Left cardiac atrium (tissue), 4 donors: ENCODE results near the gene SLC24A4. TPM values are rescaled to one million over a fixed set of nuclear protein-coding genes. Genes with fewer than 3 reads are reported as not detected.

Source experiments
- ATAC-seq, 2 donors: fragments of 200-7000 bp; cut with Tn5 transposase; one replicate each; pipeline ENCODE4 v1.9.1; 2020; ENCODE audit warnings: mild to moderate bottlenecking in 2 of 2, moderate library complexity in 2 of 2
- DNase-seq: peaks from one replicate; pipeline ENCODE4 v3.0.0-alpha.2; 2020
- intact Hi-C, 2 donors: fragments of 100-400 bp; cut with DNase I; formaldehyde crosslinking; loops; one replicate each; pipeline versions ENCODE4 v1.14.1 to v1.15.1; 2022 to 2023
- total RNA-seq, 2 donors: library from RNA; stranded (reverse); fragmentation: NEBNext Ultra II Directional; extraction: Animal tissue kit (Norgen Biotek cat#: 25700); gene quantifications; one replicate each; pipeline ENCODE4 v1.2.1, GENCODE V29; 2021
- donor health status: DM: no; HTN: yes; CAD: no.
- donor health status: DM: no; HTN: yes; CAD: no; lungs with severe emphysema.
- donor health status: DM: yes; HTN: yes; CAD: no.
- donor health status: Dilated cardiomyopathy.

The SLC24A4 gene
- total RNA-seq, 2 donors from 2014 or later: 0.26 to 0.53 TPM

DNA sequence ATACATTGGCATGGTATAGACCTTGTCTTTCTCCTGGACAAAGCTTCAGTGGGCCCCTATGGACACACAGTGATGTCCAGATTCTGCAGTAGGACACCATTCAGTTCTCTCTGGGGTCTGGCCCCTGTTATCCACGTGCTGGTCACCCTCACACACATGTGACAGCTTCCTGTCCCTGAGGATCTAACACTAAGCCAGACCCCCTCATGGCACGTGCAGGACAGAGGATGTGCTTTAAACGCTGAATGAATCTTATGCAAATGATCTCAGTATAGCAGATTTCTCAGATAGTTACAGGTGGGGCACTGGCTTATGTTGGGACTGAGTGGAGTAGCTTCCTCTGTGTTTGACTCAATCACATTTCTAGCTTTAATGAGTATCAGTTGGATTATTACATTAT lies 33.7 kb downstream of the SLC24A4 start:
- DNase-seq (no peak), ATAC-seq (no peak)
- intact Hi-C loops: no loop called here

DNA sequence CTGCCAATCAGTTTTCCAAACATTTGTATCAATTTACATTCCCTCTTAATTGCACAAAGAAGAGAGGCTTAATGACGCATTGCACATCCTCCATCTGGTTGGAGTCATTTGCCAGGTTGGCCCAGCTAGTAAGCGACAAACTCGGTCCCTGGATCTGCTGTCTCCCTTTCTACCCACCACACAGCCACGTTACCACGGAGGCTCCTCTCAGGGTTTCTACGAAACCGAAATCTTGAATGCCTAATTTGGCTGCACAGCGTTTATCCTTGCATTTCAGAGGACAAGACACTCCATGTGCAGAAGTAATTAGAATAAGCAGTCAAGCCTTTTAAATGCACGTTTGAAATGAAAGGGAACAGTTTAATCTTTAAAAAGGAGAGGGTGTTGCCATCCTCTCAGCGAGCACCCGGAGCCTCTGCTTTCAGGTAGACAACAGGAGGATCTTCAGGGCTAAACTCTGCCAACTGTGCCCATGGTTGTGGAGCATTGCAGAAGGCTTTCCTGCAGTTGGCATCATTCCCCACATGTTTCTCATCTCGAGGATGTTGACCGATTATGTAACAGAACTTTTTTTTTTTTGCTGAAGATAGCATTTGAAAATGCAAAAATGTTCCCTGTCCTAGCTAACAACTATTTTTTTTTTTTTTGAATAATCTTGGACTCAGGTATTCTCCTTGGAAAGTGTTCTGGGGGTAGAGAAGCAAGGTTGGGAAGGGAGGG lies 37.8 kb downstream of the SLC24A4 start:
- ATAC-seq: no peak
- intact Hi-C loops: no loop called here
- no peak for DNase-seq

DNA sequence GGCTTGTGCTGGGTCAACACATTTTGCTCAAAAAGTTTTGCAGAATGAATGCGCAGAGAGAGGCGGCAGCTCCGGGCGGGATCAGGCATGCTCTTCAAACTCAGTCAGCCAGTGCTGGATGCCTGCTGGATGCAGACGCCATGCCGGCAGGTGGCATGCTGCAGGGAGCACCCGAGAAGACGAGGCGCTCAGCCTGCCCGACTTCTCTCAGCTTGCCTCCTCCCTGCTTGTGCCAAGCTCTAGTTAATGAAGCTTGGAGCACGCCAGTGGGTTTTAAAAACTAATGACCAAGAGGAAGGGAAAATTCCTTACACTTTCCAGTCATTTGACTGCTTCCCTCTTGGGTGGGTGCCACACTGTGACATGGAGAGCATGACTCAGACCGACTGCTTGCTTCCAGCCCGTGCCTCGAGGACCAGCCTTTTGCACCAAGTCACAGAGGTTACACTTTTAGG lies 39.8 kb downstream of the SLC24A4 start:
- intact Hi-C loops: no loop called here
- ATAC-seq (no peak), DNase-seq (peak; percentile 40)

DNA sequence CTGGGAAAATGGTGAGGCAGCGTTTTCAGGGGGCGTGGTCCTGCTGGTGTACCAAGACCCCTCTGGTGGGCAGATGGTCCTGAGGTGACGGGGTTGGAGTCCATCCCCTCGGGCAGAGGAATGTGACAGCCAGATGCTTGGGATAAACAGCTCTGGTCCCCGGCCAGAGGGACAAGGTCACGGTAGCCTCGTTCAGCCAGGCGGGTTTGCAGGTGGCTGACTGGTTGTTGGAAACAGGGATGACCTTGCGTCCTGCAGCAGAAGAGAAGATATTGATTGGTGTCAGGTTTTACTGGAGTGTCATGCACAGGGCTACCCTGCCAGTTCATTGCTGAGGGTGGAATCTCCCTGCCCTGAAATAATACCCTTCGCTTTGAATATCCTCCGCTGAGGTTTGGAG lies 43.3 kb downstream of the SLC24A4 start:
- no peak for DNase-seq
- intact Hi-C loops: no loop called here
- ATAC-seq: no peak

DNA sequence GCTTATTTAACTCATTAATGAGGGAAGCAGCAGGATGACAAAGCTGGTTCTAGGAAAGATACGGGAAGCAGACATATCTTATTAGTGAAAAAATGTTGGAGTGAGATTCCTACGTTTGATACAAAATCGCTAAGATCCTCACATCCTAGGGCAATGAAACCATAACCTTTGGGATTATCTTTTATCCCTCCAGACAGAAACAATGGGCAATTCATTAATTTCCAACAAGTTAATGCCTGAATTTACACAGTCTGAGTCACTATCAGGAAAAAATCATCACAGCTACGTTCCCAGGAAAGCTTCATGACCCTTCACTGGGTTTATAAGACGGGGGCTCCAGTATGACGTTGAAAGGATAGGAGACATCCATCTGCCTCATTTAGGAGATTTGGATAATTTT lies 45.0 kb downstream of the SLC24A4 start:
- no peak for ATAC-seq
- DNase-seq: no peak
- intact Hi-C loops: no loop called here

DNA sequence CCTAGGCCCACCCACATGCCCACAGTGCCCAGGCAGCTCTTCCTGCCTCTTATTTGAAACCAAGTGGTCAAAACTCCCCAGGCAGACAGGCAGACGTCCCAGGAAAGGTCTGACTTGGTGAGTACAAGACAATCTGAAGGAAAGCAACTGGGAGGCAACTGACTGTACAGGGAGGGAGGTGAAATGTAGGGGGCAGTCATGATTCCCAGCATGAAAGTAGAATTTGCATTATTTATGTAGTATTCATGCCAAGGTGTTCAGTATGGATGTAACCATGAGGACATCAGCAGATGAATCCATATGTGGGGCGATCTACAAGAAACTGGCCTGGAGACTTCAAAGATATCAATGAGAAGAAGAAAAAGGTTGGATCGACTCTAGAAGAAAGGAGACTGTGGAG lies 46.1 kb downstream of the SLC24A4 start:
- intact Hi-C loops: no loop called here
- ATAC-seq: no peak

DNA sequence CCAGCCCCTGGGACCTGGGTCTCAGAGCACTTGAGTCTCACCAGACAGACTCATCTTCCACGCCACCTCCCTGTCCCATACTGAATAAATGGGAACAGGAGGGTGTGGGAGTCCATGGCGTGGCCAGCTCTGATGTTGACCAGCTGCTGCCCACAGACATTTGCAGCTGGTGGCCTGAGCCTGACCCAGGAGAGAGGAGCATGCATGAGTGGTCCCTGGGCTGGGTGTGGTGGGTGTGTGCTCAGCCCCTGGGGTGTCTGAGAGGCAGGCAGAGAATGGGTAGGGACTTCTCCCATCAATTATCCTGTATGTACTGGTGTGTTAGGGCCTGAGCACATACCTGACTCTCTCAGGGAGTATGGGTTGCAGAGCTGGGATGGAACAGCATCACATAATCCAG lies 49.3 kb downstream of the SLC24A4 start:
- ATAC-seq (no peak), DNase-seq (no peak)
- intact Hi-C loops: no loop called here

More for the DNA sequence above, 46.1 kb downstream of the SLC24A4 start:
- DNase-seq: no peak

DNA sequence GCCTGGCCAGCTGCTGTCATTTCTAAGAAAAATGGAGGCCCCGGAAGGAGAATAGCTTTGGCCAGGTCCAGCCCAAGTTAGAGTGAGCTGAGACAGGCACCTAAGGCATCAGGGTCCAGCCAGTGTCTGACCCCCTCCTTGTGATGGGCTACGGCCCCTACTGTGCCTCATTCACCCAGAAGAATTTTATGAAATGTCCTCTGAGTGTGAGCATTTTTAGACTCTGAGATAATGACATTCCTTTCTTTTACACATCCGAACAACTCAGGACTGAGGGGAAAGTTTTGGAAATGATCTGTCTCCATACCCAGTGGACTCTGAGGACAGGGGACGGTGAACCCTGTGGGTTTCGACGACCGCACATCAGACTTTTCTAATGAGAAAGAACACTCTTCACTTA lies 50.4 kb downstream of the SLC24A4 start:
- intact Hi-C loops: no loop called here
- ATAC-seq (no peak), DNase-seq (no peak)

DNA sequence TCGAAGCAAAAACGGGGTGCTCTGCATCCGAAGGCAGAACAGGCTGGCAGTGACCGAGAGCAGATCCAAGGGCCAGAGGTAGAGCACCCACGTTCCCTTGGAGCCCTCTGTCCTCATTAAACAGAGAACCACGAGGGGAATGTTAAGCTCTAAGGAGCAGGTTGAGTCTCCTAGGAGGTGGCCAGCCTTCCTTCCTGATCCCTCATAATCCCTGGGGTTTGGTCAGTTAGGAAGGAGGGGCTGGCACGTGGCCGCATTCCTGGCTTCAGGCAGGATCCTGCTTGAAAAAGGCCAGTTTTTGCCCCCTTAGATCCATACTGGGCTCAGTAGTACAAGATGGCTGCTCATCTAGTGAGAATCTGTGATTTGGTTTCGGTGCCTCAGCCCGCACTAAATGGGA lies 57.2 kb downstream of the SLC24A4 start:
- no peak for ATAC-seq
- intact Hi-C loops: no loop called here

DNA sequence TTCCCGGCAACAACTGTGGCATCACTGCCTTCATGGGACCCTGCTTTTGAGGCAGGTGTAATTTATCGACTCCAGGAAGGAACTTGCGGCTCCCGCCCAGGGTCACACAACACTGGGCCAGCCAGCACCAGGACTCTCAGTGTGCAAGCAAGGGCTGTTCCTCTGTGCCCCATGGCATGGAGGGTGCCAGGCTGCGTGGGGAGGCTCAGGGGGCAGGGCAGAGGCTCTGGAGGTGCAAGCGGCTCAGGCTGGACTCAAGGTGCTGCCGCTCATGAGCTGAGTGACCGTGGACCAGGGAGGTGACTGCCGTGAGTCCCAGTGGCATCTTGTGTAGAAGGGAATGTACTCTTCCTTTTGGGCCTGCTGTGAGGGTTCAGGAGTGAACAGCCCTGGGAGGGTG lies 57.6 kb downstream of the SLC24A4 start:
- intact Hi-C loops: no loop called here
- no peak for DNase-seq

More for the DNA sequence above, 57.2 kb downstream of the SLC24A4 start:
- DNase-seq: no peak

DNA sequence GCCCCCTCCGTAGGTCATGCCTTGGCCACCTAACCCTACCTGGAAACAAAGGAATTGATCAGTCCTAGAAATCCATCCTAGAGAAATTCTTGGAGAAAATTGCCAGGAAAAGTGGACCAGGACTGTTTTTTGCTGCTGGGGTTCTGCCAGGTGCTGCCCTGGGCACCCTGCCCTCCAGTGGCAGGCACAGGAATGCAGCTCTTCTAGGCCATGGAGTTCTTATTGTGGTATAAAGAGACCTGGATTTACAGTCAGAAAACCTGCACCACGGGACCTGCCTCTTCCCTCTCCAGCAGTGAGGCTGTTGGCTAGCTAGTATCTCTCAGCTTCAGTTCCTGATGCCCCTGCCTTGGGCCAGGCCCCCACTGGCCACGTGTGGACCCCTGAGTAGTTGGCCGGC lies 59.7 kb downstream of the SLC24A4 start:
- no peak for ATAC-seq
- intact Hi-C loops: no loop called here
- DNase-seq: no peak

More for the DNA sequence above, 57.6 kb downstream of the SLC24A4 start:
- no peak for ATAC-seq

DNA sequence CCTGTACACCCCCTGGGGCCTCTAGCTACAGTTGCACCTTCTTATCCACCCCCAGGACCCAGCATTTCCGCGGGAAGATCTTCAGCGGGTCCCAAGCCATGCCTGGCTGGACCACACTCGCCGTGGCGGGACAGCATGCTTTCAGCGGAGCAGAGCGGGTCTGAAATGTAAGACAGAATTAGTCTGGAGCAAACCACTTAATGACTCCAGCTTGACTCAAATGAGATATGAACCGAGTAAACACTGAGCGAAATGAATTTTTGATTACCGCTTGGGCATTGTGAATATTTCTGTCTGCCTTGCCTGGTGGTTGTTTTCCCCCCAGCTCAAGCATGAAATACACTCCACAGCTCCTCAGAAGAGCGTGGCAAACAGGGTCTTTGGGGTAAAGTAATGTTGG lies 60.8 kb downstream of the SLC24A4 start:
- DNase-seq (no peak), ATAC-seq (peak in 1 of 2 donors; percentile 31)
- intact Hi-C loops: no loop called here

DNA sequence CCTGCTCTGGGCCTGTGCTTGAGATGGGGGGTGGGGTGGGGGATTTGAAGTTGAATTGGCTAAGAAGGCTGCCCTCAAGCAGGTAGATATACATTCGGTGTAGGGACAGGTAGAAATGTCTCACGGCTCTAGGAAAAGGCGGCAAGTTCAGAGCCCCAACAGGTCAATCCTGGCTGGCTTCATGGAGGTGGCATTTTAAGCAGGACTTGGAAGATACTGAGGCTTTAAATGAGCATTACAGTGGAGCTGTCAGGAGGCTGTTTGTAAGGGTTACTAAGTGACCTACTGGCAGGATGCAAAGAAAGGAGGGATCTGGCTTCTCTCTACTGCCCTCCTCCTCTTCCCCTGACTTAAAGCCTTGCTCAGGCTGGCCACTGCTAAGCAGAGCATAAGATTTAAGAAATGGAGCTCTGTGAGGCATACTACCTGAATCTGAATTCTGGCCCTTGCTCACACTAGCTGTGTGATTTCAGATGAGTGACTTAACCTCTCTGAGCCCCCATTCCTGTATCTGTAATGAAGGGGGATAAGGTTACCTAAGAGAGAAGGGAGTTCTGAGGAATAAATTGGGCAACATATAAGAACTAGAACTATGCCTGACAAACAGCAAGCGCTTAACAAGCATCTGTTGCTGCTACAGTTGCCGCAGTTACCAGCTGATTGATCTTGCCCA lies 61.6 kb downstream of the SLC24A4 start:
- ATAC-seq (no peak), DNase-seq (no peak)
- intact Hi-C loops: no loop called here

DNA sequence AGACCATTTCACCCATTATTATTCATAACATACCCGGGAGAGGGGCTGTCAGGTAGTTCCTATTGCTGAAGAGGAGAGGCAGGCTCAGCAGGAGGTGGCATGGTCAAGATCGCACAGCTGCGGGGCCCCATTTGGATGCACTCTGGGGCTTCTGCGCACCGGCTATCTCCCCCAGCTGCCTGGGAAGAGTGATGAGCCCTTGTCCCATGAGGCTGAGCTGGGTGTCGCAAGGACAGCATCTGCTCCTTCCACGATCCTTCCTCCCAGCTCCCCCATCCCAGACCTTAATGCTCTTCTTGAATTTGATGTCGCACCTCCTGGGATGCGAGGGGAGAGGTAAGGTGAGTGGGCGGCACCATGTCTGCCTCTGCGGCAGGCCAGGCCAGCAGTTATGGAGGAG lies 62.6 kb downstream of the SLC24A4 start:
- intact Hi-C loops: no loop called here
- ATAC-seq (no peak), DNase-seq (no peak)

DNA sequence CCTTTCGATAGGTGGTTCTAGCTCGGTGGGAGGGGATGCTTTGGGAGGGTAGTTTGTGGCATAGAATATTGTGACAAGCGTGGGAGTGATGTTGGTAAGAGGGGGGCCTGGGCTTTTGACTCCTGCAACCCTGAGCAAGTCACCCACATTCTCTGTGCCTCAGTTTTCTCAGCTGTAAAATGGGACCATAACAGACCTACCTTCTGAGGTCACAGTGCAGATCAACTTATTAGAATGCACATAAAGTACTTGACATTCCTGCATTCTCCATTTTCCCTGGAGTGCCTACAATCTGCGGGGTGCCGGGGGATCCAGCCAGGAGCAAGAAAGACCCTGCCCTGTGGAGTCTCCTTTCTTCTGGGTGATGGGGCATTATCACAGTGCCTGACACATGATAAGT lies 63.2 kb downstream of the SLC24A4 start:
- DNase-seq: no peak
- intact Hi-C loops: no loop called here
- ATAC-seq: no peak

DNA sequence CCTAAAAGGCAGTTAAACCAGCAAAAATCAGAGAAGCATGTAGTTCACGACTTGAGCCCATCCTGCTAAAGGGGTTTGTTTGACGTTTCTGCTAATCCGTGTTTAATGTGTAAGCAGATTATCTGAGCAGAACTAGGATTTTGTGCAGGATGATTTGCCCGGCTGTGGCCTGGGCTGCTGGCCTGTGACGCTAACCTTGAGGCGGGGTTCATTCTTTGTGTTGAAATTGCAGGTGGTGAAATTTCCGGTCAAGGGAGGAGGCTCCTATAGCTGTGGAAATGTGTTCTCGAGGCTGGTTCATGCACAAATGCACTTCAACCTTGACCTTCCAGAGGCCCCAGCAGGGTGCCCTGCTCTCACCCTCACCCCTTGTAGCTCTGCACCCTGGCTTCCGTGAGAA lies 63.7 kb downstream of the SLC24A4 start:
- DNase-seq (no peak), ATAC-seq (no peak)
- intact Hi-C loops: no loop called here

DNA sequence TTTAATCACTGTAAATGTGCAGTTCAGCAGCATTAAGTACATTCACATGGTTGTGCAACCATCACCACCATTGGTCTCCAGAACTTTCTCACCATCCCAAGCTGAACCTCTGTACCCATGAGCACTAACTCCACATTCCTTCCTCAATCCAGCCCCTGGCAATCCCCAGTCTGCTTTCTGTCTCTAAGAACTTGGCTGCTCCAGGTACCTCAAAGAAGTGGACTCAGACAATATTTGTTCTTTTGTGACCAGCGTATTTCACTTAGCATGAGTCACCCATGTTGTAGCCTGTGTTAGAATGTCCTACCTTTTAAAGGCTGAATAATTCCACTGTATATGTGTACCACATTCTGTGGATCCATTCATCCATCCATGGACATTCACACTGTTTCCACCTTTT lies 64.6 kb downstream of the SLC24A4 start:
- DNase-seq (no peak), ATAC-seq (no peak)
- intact Hi-C loops: no loop called here

DNA sequence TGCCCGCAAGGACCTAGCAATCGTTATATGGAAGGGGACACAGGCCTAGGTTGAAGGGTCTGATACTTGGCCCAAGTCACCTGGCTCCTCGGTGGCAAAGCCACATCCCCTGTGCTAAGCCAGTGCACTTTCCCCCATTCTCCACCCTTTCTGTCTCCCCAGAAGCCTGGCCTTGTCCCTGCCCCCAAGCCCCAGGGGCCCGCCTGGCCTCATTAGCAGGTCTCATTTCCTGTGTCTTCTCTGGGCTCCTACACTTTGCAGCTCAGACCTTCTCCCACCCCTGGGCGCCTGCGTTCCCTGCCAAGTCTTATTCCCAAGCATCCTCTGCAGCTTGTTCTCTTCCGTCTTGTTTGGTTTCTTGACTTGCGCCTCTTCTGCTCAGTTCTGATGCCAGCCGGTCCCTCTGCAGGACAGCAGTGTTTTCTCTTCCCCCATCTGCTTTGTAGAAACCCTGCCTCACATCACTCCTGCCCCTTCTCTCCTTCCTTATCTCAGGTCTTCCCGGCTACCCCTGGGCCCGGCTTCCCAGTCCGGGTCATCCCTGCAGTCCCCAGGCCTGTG lies 66.7 kb downstream of the SLC24A4 start:
- DNase-seq (no peak), ATAC-seq (no peak)
- intact Hi-C loops: no loop called here

DNA sequence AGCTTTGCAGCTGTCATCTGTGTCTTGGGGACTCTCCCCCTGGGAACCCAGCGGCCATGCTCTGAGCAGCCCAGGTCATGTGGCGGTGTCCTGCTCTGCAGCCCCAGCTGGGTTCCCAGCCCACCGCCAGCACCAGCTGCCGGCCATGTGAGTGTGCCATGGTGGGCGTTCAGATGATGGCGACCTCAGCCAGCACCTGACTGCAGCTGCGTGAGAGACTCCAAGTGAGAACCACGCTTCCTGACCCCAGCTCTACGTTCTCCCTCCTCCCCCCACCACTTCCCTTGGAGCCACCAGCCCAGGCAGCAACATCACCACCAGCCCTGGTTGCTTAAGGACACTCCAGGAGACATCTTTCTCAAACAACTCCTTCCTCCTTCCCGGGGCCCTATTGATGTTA lies 68.8 kb downstream of the SLC24A4 start:
- ATAC-seq: no peak
- intact Hi-C loops: no loop called here
- no peak for DNase-seq

DNA sequence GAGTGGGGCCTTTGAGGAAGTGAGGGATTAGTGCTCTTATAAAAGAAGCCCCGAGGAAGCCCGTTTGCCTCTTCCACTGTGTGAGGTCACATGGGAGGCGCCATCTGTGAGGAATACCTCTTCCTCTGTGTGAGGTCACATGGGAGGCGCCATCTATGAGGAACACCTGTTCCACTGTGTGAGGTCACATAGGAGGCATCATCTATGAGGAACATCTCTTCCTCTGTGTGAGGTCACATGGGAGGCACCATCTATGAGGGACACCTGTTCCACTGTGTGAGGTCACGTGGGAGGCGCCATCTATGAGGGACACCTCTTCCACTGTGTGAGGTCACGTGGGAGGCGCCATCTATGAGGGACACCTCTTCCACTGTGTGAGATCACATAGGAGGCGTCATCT lies 69.7 kb downstream of the SLC24A4 start:
- intact Hi-C loops: no loop called here
- ATAC-seq: no peak

More for the DNA sequence above, 69.7 kb downstream of the SLC24A4 start:
- no peak for DNase-seq
